Transverse colon (tissue), 4 donors: Measurements from ENCODE around the gene IL17RE.

Source experiments
- EP300 ChIP-seq: sonication (generic); formaldehyde crosslinking; IDR thresholded peaks from one replicate; pipeline ENCODE4 v1.6.1; 2017; ENCODE audit warnings: antibody characterized with exemption, low read depth
- POLR2A ChIP-seq: fragments of 450-650 bp; IDR thresholded peaks from one replicate; pipeline ENCODE4 v1.6.1; 2016; ENCODE audit warnings: antibody characterized with exemption, mild to moderate bottlenecking, moderate library complexity
- POLR2AphosphoS5 ChIP-seq, 3 donors: sonication (generic); formaldehyde crosslinking; IDR thresholded peaks; one replicate each; pipeline ENCODE4 v1.6.1; 2016; ENCODE audit warnings: antibody characterized with exemption in 3 of 3
- TF ChIP-seq, protein P1 (sequence below), 5 experiments: fragments of 200-600 bp in 3 of 5; fragments of 450-650 bp in 2 of 5; sonication (generic) in 3 of 5; IDR thresholded peaks; 1 replicate in 2 of 5; 2 replicates in 3 of 5; pipeline ENCODE4 v1.5.1; 2016 to 2017; ENCODE audit warnings: antibody characterized with exemption in 5 of 5, inconsistent platforms in 3 of 5, mild to moderate bottlenecking in 2 of 5, moderate library complexity in 1 of 5

DNA sequence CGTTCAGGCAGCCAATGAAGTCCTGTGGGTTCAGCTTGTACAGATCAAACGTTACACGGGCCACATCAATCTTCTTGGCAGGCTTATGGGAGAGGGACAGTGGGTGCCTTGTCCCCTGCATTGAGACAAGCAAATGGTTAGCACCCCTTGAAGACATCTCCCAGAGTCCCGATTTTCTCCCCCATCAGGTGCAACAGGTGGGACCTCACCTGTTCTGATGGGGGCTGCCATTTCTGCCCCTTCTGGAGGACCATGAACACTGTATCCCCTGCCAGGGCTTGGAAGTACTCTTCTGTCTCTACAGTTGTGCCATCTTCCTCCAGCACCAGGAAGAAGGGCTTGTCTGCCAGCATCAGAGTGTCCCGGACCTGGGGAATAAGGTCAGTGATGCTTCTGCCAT, 32.7 kb upstream of the IL17RE start:
- TF ChIP-seq, protein P1, sequence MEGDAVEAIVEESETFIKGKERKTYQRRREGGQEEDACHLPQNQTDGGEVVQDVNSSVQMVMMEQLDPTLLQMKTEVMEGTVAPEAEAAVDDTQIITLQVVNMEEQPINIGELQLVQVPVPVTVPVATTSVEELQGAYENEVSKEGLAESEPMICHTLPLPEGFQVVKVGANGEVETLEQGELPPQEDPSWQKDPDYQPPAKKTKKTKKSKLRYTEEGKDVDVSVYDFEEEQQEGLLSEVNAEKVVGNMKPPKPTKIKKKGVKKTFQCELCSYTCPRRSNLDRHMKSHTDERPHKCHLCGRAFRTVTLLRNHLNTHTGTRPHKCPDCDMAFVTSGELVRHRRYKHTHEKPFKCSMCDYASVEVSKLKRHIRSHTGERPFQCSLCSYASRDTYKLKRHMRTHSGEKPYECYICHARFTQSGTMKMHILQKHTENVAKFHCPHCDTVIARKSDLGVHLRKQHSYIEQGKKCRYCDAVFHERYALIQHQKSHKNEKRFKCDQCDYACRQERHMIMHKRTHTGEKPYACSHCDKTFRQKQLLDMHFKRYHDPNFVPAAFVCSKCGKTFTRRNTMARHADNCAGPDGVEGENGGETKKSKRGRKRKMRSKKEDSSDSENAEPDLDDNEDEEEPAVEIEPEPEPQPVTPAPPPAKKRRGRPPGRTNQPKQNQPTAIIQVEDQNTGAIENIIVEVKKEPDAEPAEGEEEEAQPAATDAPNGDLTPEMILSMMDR (IDR thresholded peaks at IDR 0.05) = no peak
- no peak for TF ChIP-seq POLR2A
- no peak for TF ChIP-seq EP300
- no peak for TF ChIP-seq POLR2AphosphoS5 (IDR thresholded peaks at IDR 0.05)
